ENCODE data around the gene SMARCA4. TPM values are rescaled to one million over a fixed set of nuclear protein-coding genes. Genes with fewer than 3 reads are reported as not detected.

The SMARCA4 gene
- total RNA-seq, 1 donor from 2014 or later = 274 TPM

GRCh38 chr19:11019824-11020223 lies 59.0 kb downstream of the SMARCA4 start:
- Mint-ChIP-seq H3K27ac (no peak overlapping the region), H3K27me3 (ENCODE audit: low read depth) (no peaks in the 10 kb centered on the region), H3K36me3 (peaks cover 42% of the 10 kb centered on the region), H3K4me3 (no peak overlapping the region), H3K4me1 (peaks cover 13% of the 10 kb centered on the region), H3K9me3 (no peaks in the 10 kb centered on the region)
- no peak for DNase-seq (ENCODE audit: low spot score in 2 of 2, unreplicated experiment in 2 of 2)
- TF ChIP-seq CTCF (IDR thresholded peaks at IDR 0.05; ENCODE audit: unreplicated experiment) = no peak

- Mint-ChIP-seq H3K27ac (no peak overlapping the region), H3K4me3 (no peak overlapping the region), H3K27me3 (ENCODE audit: low read depth) (no peaks in the 10 kb centered on the region), H3K36me3 (peaks cover 39% of the 10 kb centered on the region), H3K4me1 (peaks cover 13% of the 10 kb centered on the region), H3K9me3 (no peaks in the 10 kb centered on the region)
- TF ChIP-seq CTCF (IDR thresholded peaks at IDR 0.05; ENCODE audit: unreplicated experiment) = no peak
- DNase-seq (ENCODE audit: low spot score in 2 of 2, unreplicated experiment in 2 of 2) = no peak
These were observed 59.6 kb downstream of the SMARCA4 start for GRCh38 chr19:11020423-11020822.

- Mint-ChIP-seq H3K4me3 (no peak overlapping the region), H3K27ac (no peak overlapping the region), H3K9me3 (no peaks in the 10 kb centered on the region), H3K36me3 (peaks cover 45% of the 10 kb centered on the region), H3K27me3 (ENCODE audit: low read depth) (no peaks in the 10 kb centered on the region), H3K4me1 (peaks cover 13% of the 10 kb centered on the region)
- no peak for DNase-seq (ENCODE audit: low spot score in 2 of 2, unreplicated experiment in 2 of 2)
- no peak for TF ChIP-seq CTCF (IDR thresholded peaks at IDR 0.05; ENCODE audit: unreplicated experiment)
These were observed 60.3 kb downstream of the SMARCA4 start for GRCh38 chr19:11020982-11021759.

- no peak for TF ChIP-seq CTCF (IDR thresholded peaks at IDR 0.05; ENCODE audit: unreplicated experiment)
- Mint-ChIP-seq H3K4me1 (peaks cover 13% of the 10 kb centered on the region), H3K9me3 (no peaks in the 10 kb centered on the region), H3K27me3 (ENCODE audit: low read depth) (no peaks in the 10 kb centered on the region), H3K36me3 (peaks cover 43% of the 10 kb centered on the region), H3K27ac (no peak overlapping the region), H3K4me3 (no peak overlapping the region)
- DNase-seq (ENCODE audit: low spot score in 2 of 2, unreplicated experiment in 2 of 2) = no peak
These were observed 60.9 kb downstream of the SMARCA4 start for GRCh38 chr19:11021760-11022144.

GRCh38 chr19:11023016-11023415 lies 62.2 kb downstream of the SMARCA4 start:
- DNase-seq (ENCODE audit: low spot score in 2 of 2, unreplicated experiment in 2 of 2) = no peak
- H3K36me3 Mint-ChIP-seq = peaks cover 46% of the 10 kb centered on the region

More at GRCh38 chr19:11023016-11023415, 62.2 kb downstream of the SMARCA4 start:
- Mint-ChIP-seq H3K9me3 (no peaks in the 10 kb centered on the region), H3K4me1 (peaks cover 9% of the 10 kb centered on the region), H3K27ac (no peak overlapping the region), H3K4me3 (no peak overlapping the region), H3K27me3 (ENCODE audit: low read depth) (no peaks in the 10 kb centered on the region)
- no peak for TF ChIP-seq CTCF (IDR thresholded peaks at IDR 0.05; ENCODE audit: unreplicated experiment)

All from mesothelial cell of epicardium (in vitro differentiated cells).